GM12801 (cell line): ENCODE measurements around the gene ZNF627.

ENCODE experiments used
- TF ChIP-seq, protein P1 (sequence below): IDR thresholded peaks from one replicate; pipeline ENCODE4 v1.5.1; 2011; ENCODE audit warnings: control low read depth; ENCODE audit not compliant: insufficient read length; ENCODE audit errors: extremely low read depth

ZNF627 gene

GRCh38 chr19:11554160-11554559, 43.1 kb upstream of the ZNF627 start:
- TF ChIP-seq, protein P1, sequence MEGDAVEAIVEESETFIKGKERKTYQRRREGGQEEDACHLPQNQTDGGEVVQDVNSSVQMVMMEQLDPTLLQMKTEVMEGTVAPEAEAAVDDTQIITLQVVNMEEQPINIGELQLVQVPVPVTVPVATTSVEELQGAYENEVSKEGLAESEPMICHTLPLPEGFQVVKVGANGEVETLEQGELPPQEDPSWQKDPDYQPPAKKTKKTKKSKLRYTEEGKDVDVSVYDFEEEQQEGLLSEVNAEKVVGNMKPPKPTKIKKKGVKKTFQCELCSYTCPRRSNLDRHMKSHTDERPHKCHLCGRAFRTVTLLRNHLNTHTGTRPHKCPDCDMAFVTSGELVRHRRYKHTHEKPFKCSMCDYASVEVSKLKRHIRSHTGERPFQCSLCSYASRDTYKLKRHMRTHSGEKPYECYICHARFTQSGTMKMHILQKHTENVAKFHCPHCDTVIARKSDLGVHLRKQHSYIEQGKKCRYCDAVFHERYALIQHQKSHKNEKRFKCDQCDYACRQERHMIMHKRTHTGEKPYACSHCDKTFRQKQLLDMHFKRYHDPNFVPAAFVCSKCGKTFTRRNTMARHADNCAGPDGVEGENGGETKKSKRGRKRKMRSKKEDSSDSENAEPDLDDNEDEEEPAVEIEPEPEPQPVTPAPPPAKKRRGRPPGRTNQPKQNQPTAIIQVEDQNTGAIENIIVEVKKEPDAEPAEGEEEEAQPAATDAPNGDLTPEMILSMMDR = no peak

GRCh38 chr19:11555246-11555645, 42.0 kb upstream of the ZNF627 start:
- TF ChIP-seq, protein P1 = no peak

GRCh38 chr19:11556634-11557420, 40.5 kb upstream of the ZNF627 start:
- TF ChIP-seq, protein P1 = no peak

- TF ChIP-seq, protein P1 = no peak
Observed at GRCh38 chr19:11558881-11559828, 38.1 kb upstream of the ZNF627 start, which contains the start of gene ELOF1. ELOF1 (minus strand) TSS chr19:11559230; CDS start chr19:11554347, 4,883 bp downstream.

GRCh38 chr19:11560404-11561051, 36.8 kb upstream of the ZNF627 start:
- TF ChIP-seq, protein P1 = no peak

- TF ChIP-seq, protein P1 = no peak
Observed at GRCh38 chr19:11563532-11563931, 33.8 kb upstream of the ZNF627 start.

- TF ChIP-seq, protein P1 = no peak
Observed at GRCh38 chr19:11566164-11566563, 31.1 kb upstream of the ZNF627 start.
